Measurements from ENCODE around the gene WDR90. TPM values are rescaled to one million over a fixed set of nuclear protein-coding genes. Genes with fewer than 3 reads are reported as not detected.

The WDR90 gene
- total and polyA plus RNA-seq, 3 donors from 2014 or later = 102 to 195 (median 155) TPM

DNA sequence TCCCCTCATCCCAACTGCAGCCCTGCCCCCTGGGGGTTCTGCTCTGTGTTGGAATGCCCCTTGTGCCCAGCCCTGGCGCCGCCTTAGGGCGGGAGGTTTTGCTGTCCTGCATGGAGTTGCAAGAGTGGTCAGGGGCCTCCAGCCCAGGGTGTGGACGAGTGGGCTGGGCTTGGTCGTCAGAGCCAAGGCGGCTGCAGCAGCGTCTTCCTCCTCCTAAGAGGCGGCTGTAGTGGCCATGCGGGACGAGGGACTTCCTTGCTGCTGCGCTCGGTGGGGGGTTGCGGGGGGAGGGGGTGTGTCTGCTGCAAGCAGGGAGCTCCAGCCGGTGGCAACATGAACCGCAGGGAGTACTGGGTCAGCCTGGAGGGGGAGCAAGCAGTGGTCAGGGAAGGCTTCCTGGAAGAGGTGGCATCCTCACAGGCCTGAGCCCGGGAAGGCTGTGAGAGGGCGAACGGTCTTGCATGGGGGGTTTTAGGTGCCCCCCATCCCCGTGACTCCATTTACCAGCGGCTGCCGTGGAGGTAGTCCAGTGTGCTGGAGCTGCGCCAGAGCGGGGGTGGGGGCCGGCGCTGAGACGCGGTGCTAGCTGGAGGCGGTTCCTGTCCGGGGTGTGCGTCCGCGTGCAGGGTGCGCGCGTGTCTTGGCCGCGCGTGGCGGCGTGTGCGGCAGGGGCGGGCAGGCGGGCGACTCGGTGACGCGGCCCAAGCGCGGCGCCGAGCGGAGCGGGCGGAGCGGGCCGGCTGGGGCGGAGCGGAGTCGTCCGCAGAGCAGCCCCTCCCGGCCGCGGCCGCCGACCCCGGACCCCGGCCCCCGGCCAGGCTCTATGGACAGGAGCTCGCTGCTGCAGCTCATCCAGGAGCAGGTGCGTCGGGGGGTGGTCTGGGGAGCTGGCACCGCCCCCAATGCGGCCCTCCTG lies 26.1 kb downstream of the WDR90 start, which contains the start of gene RHBDL1:
Gene RHBDL1 (plus strand): TSS at position 704 of the 916 bp plus-strand sequence. CDS start 120 bp downstream, at position 824.
- no peak for TF ChIP-seq CTCF (IDR thresholded peaks at IDR 0.05)
- TF ChIP-seq POLR2A (IDR thresholded peaks at IDR 0.05) = no peak
- 6 to 11% methylated on average over 3 to 61 of the region's 73 CpGs for WGBS, 2 donors
- Histone ChIP-seq H3K4me3 (peak within 1 kb of the TSS in 1 of 2 donors; percentile 24), H3K36me3 (ENCODE audit: low read depth, missing control alignments) (no peaks in the 10 kb centered on the region), H3K27ac (peak within 1 kb of the TSS in 1 of 2 donors; percentile 64), H3K4me1 (peaks cover 26% of the 10 kb centered on the region), H3K9me3 (no peaks in the 10 kb centered on the region), H3K27me3 (no peaks in the 10 kb centered on the region)
- no peak for DNase-seq
- intact Hi-C loops (cut with DNase I; ENCODE audit: low total_unique reads) = no loop called here

DNA sequence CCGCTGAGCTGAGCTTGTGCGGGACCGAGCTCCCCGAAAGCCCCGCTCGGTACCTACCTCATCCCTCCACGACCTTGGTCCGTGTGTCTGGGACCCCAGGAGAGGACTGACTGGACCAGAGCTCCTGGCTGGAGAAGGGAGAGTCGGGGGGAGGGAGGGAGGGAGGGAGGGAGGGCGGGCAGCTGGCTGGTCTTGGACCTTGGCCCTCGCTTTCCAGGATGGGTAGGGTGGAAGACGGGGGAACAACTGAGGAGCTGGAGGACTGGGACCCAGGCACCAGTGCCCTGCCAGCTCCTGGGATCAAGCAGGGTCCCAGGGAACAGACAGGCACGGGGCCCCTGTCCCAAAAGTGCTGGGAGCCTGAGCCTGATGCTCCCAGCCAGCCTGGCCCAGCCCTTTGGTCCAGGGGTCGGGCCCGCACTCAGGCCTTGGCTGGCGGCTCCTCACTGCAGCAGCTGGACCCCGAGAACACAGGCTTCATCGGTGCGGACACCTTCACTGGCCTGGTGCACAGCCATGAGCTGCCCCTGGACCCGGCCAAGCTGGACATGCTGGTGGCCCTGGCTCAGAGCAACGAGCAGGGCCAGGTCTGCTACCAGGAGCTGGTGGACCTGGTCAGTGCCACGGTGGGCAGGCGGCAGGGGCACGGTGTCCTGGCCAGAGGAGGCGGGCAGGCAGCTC lies 26.9 kb downstream of the WDR90 start:
- intact Hi-C loops (cut with DNase I; ENCODE audit: low total_unique reads) = no loop called here
- Histone ChIP-seq H3K36me3 (ENCODE audit: low read depth, missing control alignments) (no peaks in the 10 kb centered on the region), H3K9me3 (no peaks in the 10 kb centered on the region), H3K4me3 (peak overlapping the region in 1 of 2 donors; percentile 24), H3K27me3 (no peaks in the 10 kb centered on the region), H3K27ac (peak overlapping the region in 1 of 2 donors; percentile 64), H3K4me1 (peaks cover 29% of the 10 kb centered on the region)
- TF ChIP-seq POLR2A (IDR thresholded peaks at IDR 0.05) = no peak
- no peak for TF ChIP-seq CTCF (IDR thresholded peaks at IDR 0.05)
- WGBS, 2 donors = 34 to 43% methylated on average over 7 to 25 of the region's 25 CpGs
- DNase-seq = no peak

- 87 to 94% methylated on average over 10 to 21 of the region's 21 CpGs for WGBS, 2 donors
- TF ChIP-seq POLR2A (IDR thresholded peaks at IDR 0.05) = no peak
- TF ChIP-seq CTCF (IDR thresholded peaks at IDR 0.05) = no peak
- intact Hi-C loops (cut with DNase I; ENCODE audit: low total_unique reads) = no loop called here
- no peaks in the 10 kb centered on the region for H3K27me3 ChIP-seq
- no peak overlapping the region for H3K27ac ChIP-seq
- H3K9me3 ChIP-seq = no peaks in the 10 kb centered on the region
- H3K36me3 ChIP-seq (ENCODE audit: low read depth, missing control alignments) = no peaks in the 10 kb centered on the region
- DNase-seq = no peak
- no peak overlapping the region for H3K4me3 ChIP-seq
- H3K4me1 ChIP-seq = peaks cover 34% of the 10 kb centered on the region
Measured at GRCh38 chr16:676565-676902, 27.4 kb downstream of the WDR90 start.

GRCh38 chr16:676913-677312 lies 27.7 kb downstream of the WDR90 start:
- intact Hi-C loops (cut with DNase I; ENCODE audit: low total_unique reads) = no loop called here
- no peaks in the 10 kb centered on the region for H3K36me3 ChIP-seq (ENCODE audit: low read depth, missing control alignments)
- H3K27me3 ChIP-seq = no peaks in the 10 kb centered on the region
- no peak for DNase-seq
- TF ChIP-seq POLR2A (IDR thresholded peaks at IDR 0.05) (no peak), CTCF (IDR thresholded peaks at IDR 0.05) (no peak)
- WGBS, 2 donors = 87 to 90% methylated on average over 14 to 23 of the region's 23 CpGs
- H3K27ac ChIP-seq = no peak overlapping the region
- peaks cover 38% of the 10 kb centered on the region for H3K4me1 ChIP-seq
- no peaks in the 10 kb centered on the region for H3K9me3 ChIP-seq
- no peak overlapping the region for H3K4me3 ChIP-seq
